NT2/D1 (cell line): ENCODE results near the gene PCDHGA9.
"Not testable (repeated sequence)": the region's sequence is repeated elsewhere in the genome, so short reads cannot be mapped to it uniquely, and the experiment has no call there.

ENCODE experiments used
- DNase-seq: peaks from one replicate; pipeline ENCODE4 v3.0.0-alpha.2; 2011; ENCODE audit warnings: low read depth, low spot score
- H3K27me3 ChIP-seq: 2 replicates; pipeline ENCODE4 v1.6.0; 2011; ENCODE audit warnings: mild to moderate bottlenecking; ENCODE audit not compliant: insufficient read length, insufficient read depth
- H3K36me3 ChIP-seq: 2 replicates; pipeline ENCODE4 v1.6.1; 2011; ENCODE audit warnings: mild to moderate bottlenecking, low read length, mixed read lengths; ENCODE audit not compliant: insufficient read depth, insufficient read length
- H3K4me1 ChIP-seq: 2 replicates; pipeline ENCODE4 v1.5.1; 2011; ENCODE audit not compliant: insufficient read depth, insufficient read length
- H3K4me3 ChIP-seq: 2 replicates; pipeline ENCODE4 v1.5.1; 2011; ENCODE audit warnings: low read depth; ENCODE audit not compliant: insufficient read length
- H3K9ac ChIP-seq: 2 replicates; pipeline ENCODE4 v1.6.0; 2011; ENCODE audit warnings: low read depth; ENCODE audit not compliant: insufficient read length
- H3K9me3 ChIP-seq: 2 replicates; pipeline ENCODE4 v1.5.1; 2011; ENCODE audit warnings: mild to moderate bottlenecking, low read length; ENCODE audit not compliant: insufficient read depth
- SUZ12 ChIP-seq: IDR thresholded peaks from 2 replicates; pipeline ENCODE4 v1.6.1; 2011; ENCODE audit not compliant: insufficient read length, insufficient read depth; ENCODE audit errors: extremely low read depth
- YY1 ChIP-seq: IDR thresholded peaks from 2 replicates; pipeline ENCODE4 v1.6.1; 2011; ENCODE audit not compliant: insufficient read length, insufficient read depth
- ZNF274 ChIP-seq: IDR thresholded peaks from 2 replicates; pipeline ENCODE4 v1.6.1; 2011; ENCODE audit warnings: mild to moderate bottlenecking, low read depth, low read length

PCDHGA9 gene

GRCh38 chr5:141374627-141375026 lies 28.0 kb upstream of the PCDHGA9 start:
- Histone ChIP-seq H3K9me3 (peaks cover 17% of the 10 kb centered on the region; the same call in 1 of the 2 replicates), H3K4me3 (no peak overlapping the region), H3K36me3 (no peaks in the 10 kb centered on the region), H3K27me3 (no peaks in the 10 kb centered on the region), H3K9ac (no peak overlapping the region), H3K4me1 (no peaks in the 10 kb centered on the region)
- TF ChIP-seq ZNF274 (no peak), YY1 (no peak), SUZ12 (no peak)
- DNase-seq: no peak

GRCh38 chr5:141375444-141376155 lies 27.0 kb upstream of the PCDHGA9 start:
- H3K9ac ChIP-seq, H3K36me3 ChIP-seq, DNase-seq, H3K4me3 ChIP-seq, H3K27me3 ChIP-seq, H3K4me1 ChIP-seq: not testable (repeated sequence)
- peaks cover 16% of the 10 kb centered on the region; the same call in 1 of the 2 replicates for H3K9me3 ChIP-seq

- Histone ChIP-seq H3K27me3 (no peaks in the 10 kb centered on the region), H3K9me3 (no peaks in the 10 kb centered on the region; the same call in 1 of the 2 replicates), H3K4me3 (no peak within 1 kb of the TSS), H3K4me1 (no peaks in the 10 kb centered on the region), H3K9ac (no peak within 1 kb of the TSS), H3K36me3 (no peaks in the 10 kb centered on the region)
- no peak for TF ChIP-seq ZNF274
- no peak for DNase-seq
These were observed 19.9 kb upstream of the PCDHGA9 start, which contains the start of gene PCDHGA7 for GRCh38 chr5:141382469-141383294. Gene PCDHGA7 (plus strand): TSS chr5:141382742. CDS start chr5:141382900, 158 bp downstream.

GRCh38 chr5:141383345-141383744 lies 19.2 kb upstream of the PCDHGA9 start:
- no peaks in the 10 kb centered on the region; the same call in 1 of the 2 replicates for H3K9me3 ChIP-seq
- H3K36me3 ChIP-seq: no peaks in the 10 kb centered on the region
- no peak overlapping the region for H3K9ac ChIP-seq
- no peak for TF ChIP-seq SUZ12
- no peak for TF ChIP-seq ZNF274
- TF ChIP-seq YY1: no peak
- no peaks in the 10 kb centered on the region for H3K4me1 ChIP-seq
- H3K27me3 ChIP-seq: no peaks in the 10 kb centered on the region
- no peak for DNase-seq
- H3K4me3 ChIP-seq: no peak overlapping the region

- TF ChIP-seq YY1 (no peak), ZNF274 (no peak), SUZ12 (no peak)
- Histone ChIP-seq H3K27me3 (no peaks in the 10 kb centered on the region), H3K36me3 (no peaks in the 10 kb centered on the region), H3K4me1 (no peaks in the 10 kb centered on the region), H3K9ac (no peak overlapping the region), H3K4me3 (no peak overlapping the region), H3K9me3 (no peaks in the 10 kb centered on the region; the same call in 1 of the 2 replicates)
- DNase-seq: no peak
These were observed 17.9 kb upstream of the PCDHGA9 start for GRCh38 chr5:141384471-141385267.

GRCh38 chr5:141387557-141388311 lies 14.8 kb upstream of the PCDHGA9 start, which contains the start of gene PCDHGB4:
Gene PCDHGB4 (plus strand): TSS chr5:141387698. CDS start chr5:141387885, 187 bp downstream.
- H3K27me3 ChIP-seq, DNase-seq, H3K36me3 ChIP-seq, H3K9ac ChIP-seq, H3K4me3 ChIP-seq, H3K4me1 ChIP-seq, H3K9me3 ChIP-seq: not testable (repeated sequence)
